Chondrocyte (in vitro differentiated cells): ENCODE results near the gene RIMKLB. TPM values are rescaled to one million over a fixed set of nuclear protein-coding genes. Genes with fewer than 3 reads are reported as not detected.

Source experiments
- DNase-seq: peaks from one replicate; pipeline ENCODE4 v3.0.0; 2021; ENCODE audit warnings: mixed read lengths, low spot score
- H3K27ac Mint-ChIP-seq: one replicate; pipeline ENCODE4 v1.8.0; 2021; ENCODE audit warnings: mild to moderate bottlenecking, moderate library complexity, mixed read lengths; ENCODE audit not compliant: unreplicated experiment
- H3K27me3 Mint-ChIP-seq: 2 replicates; pipeline ENCODE4 v1.8.0; 2021; ENCODE audit warnings: low read depth, mixed read lengths
- H3K36me3 Mint-ChIP-seq: 2 replicates; pipeline ENCODE4 v1.8.0; 2021; ENCODE audit warnings: low read depth, mixed read lengths
- H3K4me1 Mint-ChIP-seq: 2 replicates; pipeline ENCODE4 v1.8.0; 2021; ENCODE audit warnings: low read depth, mild to moderate bottlenecking, mixed read lengths
- H3K4me3 Mint-ChIP-seq: one replicate; pipeline ENCODE4 v1.8.0; 2021; ENCODE audit warnings: mild to moderate bottlenecking, moderate library complexity, mixed read lengths; ENCODE audit not compliant: unreplicated experiment
- H3K9me3 Mint-ChIP-seq: 2 replicates; pipeline ENCODE4 v1.8.0; 2021; ENCODE audit warnings: low read depth, mixed read lengths
- total RNA-seq: library from RNA; stranded (reverse); gene quantifications from 3 replicates; pipeline ENCODE4 v1.2.1, GENCODE V29; 2021
- TF ChIP-seq, protein P1 (sequence below): fragments of 200-600 bp; sonication (generic); IDR thresholded peaks from 2 replicates; pipeline ENCODE4 v1.5.0; 2021; ENCODE audit warnings: antibody characterized with exemption, mild to moderate bottlenecking, moderate library complexity

RIMKLB gene
- total RNA-seq, 1 donor from 2014 or later, result 45.4 TPM

DNA sequence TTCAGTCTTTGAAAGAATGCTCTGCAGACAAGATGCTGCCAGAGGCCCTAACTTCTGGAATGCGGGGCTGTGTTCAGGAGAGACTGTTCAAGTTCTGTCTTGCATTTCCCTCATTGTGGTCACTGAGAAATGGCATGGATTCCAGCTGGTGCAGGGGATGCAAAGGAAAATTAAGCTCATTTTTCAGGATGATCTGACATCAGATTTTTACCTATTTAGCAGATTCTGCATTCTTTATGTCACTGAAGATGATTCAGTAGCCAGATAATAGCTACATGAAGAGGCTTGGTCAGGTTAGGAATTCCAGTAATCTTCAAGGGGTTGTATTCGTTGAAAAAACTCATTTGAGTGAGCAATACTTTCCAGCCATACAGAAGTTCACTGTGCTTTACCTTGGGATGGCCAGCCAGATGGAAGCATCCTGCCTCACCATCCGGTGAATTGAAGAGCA lies 19.1 kb upstream of the RIMKLB start:
- H3K9me3 Mint-ChIP-seq, result no peaks in the 10 kb centered on the region
- no peak for DNase-seq
- TF ChIP-seq, protein P1, sequence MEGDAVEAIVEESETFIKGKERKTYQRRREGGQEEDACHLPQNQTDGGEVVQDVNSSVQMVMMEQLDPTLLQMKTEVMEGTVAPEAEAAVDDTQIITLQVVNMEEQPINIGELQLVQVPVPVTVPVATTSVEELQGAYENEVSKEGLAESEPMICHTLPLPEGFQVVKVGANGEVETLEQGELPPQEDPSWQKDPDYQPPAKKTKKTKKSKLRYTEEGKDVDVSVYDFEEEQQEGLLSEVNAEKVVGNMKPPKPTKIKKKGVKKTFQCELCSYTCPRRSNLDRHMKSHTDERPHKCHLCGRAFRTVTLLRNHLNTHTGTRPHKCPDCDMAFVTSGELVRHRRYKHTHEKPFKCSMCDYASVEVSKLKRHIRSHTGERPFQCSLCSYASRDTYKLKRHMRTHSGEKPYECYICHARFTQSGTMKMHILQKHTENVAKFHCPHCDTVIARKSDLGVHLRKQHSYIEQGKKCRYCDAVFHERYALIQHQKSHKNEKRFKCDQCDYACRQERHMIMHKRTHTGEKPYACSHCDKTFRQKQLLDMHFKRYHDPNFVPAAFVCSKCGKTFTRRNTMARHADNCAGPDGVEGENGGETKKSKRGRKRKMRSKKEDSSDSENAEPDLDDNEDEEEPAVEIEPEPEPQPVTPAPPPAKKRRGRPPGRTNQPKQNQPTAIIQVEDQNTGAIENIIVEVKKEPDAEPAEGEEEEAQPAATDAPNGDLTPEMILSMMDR, result no peak
- no peaks in the 10 kb centered on the region for H3K36me3 Mint-ChIP-seq
- H3K4me3 Mint-ChIP-seq, result no peak overlapping the region
- H3K27ac Mint-ChIP-seq, result peak overlapping the region; percentile 59
- peaks cover 45% of the 10 kb centered on the region for H3K4me1 Mint-ChIP-seq
- no peaks in the 10 kb centered on the region for H3K27me3 Mint-ChIP-seq

DNA sequence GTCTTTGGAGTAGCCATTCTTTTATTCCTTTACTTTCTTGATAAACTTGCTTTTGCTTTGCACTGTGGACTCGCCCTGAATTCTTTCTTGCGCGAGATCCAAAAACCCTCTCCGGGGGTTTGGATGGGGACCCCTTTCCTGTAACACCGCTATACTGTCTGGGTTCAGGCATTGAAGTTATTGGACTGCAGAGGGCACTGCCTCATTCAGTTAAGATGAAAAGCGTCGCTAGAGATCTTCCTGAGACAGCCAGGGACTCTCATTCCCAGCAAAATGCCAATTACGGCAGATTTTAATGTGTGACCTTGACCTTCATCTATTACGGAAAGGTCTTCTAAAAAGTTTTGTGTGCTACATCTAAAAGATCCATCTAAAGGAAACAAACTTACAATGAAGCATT lies 17.3 kb upstream of the RIMKLB start:
- Mint-ChIP-seq H3K4me3 (no peak overlapping the region), H3K36me3 (no peaks in the 10 kb centered on the region), H3K27ac (no peak overlapping the region), H3K9me3 (no peaks in the 10 kb centered on the region), H3K27me3 (no peaks in the 10 kb centered on the region), H3K4me1 (peaks cover 45% of the 10 kb centered on the region)
- TF ChIP-seq, protein P1, result peak; percentile 41
- DNase-seq, result no peak

DNA sequence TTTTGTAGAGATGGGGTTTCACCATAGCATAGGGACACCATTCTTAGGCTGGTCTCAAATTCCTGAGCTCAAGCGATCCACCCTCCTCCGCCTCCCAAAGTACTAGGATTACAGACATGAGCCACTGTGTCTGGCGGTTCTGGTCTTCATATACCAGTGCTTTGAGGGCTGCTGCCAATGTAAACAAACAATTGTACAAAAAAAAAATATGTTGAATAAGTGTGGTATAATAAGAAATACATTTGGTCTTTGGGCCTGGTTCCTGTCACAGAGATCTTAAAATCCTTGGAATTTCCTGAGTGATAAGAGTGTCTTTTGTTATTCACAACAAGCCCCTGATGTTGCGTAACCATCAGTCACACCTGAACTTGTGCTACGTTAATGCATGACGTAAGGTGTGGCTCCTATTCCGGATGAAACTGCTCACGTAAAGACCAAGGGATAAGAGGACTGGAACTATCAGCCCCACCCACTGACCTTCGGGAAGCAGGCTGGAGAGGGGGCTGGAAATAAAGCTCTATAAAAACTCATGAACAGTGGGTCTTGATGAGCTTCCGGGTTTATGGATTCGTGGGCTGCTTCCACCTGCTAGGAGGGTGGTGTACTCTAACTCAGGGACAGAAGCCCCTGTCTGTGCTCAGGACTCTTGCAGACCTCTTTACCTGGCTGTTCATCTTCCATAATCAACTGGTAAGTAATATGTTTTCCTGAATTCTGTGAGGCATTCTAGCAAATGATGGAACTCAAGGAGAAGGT lies 16.5 kb upstream of the RIMKLB start:
- peaks cover 45% of the 10 kb centered on the region for H3K4me1 Mint-ChIP-seq
- TF ChIP-seq, protein P1, result no peak
- H3K36me3 Mint-ChIP-seq, result no peaks in the 10 kb centered on the region
- no peaks in the 10 kb centered on the region for H3K9me3 Mint-ChIP-seq
- H3K4me3 Mint-ChIP-seq, result peak overlapping the region; percentile 10
- H3K27ac Mint-ChIP-seq, result peak overlapping the region; percentile 76
- no peak for DNase-seq
- no peaks in the 10 kb centered on the region for H3K27me3 Mint-ChIP-seq

DNA sequence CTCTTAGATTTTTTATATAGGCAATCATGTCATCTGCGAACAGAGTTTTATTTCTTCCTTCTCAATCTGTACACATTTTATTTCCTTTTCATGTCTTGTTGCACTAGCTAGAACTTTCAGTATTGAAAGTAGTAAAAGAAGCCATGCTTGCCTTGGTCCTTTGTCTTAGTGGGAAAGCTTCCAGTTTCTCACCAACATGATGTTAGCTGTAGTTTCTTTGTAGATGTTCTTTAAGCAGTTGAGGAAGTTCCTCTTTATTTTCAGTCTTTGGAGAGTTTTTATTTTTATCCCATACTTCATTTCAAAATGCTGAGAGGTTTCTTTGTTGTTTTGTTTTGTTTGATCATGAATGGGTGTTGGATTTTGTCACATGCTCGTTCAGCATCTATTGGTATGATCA lies 12.7 kb upstream of the RIMKLB start:
- H3K27ac Mint-ChIP-seq, result no peak overlapping the region
- TF ChIP-seq, protein P1, result no peak
- H3K4me3 Mint-ChIP-seq, result no peak overlapping the region
- no peak for DNase-seq
- no peaks in the 10 kb centered on the region for H3K36me3 Mint-ChIP-seq
- H3K9me3 Mint-ChIP-seq, result no peaks in the 10 kb centered on the region
- no peaks in the 10 kb centered on the region for H3K27me3 Mint-ChIP-seq
- H3K4me1 Mint-ChIP-seq, result peaks cover 30% of the 10 kb centered on the region

DNA sequence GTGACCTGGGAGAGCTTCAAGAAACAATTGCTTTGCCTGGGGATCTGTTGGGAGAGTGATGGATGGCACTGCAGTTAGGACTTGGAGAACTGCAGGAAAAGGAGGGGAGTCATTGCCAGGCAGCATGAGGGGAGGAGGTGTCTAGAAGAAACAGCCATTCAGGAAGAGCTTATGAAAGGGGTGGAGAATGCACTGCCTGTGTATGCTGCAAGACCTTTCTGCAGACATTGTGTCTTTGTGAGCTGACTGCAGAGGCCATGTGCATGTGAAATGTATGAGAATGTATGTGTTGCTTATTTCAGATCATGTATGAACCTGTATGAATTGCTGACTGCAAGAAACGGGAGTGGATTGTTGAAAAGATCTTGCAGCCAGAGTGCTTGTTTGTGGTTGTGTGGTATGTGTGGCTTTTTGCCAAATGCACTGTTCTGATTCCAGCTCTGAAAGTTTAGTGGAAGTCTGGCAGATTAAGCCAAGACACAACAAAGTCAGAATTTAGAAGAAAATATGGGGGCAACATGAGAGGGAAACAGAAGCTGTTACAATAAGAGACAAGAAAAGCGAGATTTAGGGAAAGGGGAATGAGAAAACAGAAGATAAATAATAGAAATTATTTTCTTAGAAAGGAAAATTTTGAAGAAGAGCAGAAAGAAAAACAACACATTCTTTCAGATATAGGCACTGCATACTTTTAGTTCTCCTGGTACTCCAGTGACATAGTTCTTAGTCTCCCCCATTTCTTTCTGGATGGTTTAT lies 9.8 kb upstream of the RIMKLB start:
- TF ChIP-seq, protein P1, result no peak
- no peaks in the 10 kb centered on the region for H3K27me3 Mint-ChIP-seq
- H3K4me1 Mint-ChIP-seq, result peaks cover 23% of the 10 kb centered on the region
- H3K4me3 Mint-ChIP-seq, result no peak overlapping the region
- DNase-seq, result no peak
- no peaks in the 10 kb centered on the region for H3K9me3 Mint-ChIP-seq
- no peak overlapping the region for H3K27ac Mint-ChIP-seq
- H3K36me3 Mint-ChIP-seq, result no peaks in the 10 kb centered on the region
